Ishikawa (cell line): Measurements from ENCODE around the gene ZNF268.

Source experiments
- NFIC ChIP-seq: IDR thresholded peaks from 2 replicates; pipeline ENCODE4 v1.6.1; 2012
- REST ChIP-seq: IDR thresholded peaks from 2 replicates; pipeline ENCODE4 v1.6.1; 2012; ENCODE audit warnings: low read depth, mild to moderate bottlenecking
- TCF12 ChIP-seq: IDR thresholded peaks from 2 replicates; pipeline ENCODE4 v1.6.1; 2012; ENCODE audit warnings: low read depth
- USF1 ChIP-seq: IDR thresholded peaks from 2 replicates; pipeline ENCODE4 v1.6.1; 2012

GRCh38 chr12:133251732-133252131 is 70.4 kb downstream of the ZNF268 start:
- TF ChIP-seq NFIC: no peak
- no peak for TF ChIP-seq USF1
- no peak for TF ChIP-seq TCF12
- no peak for TF ChIP-seq REST
